Vagina (tissue), 2 donors: ENCODE data around the gene DCST2. TPM values are rescaled to one million over a fixed set of nuclear protein-coding genes. Genes with fewer than 3 reads are reported as not detected.

ENCODE experiments used
- DNase-seq, 2 donors: peaks; one replicate each; pipeline ENCODE4 v3.0.0-alpha.2; 2017; ENCODE audit errors: extremely low spot score in 2 of 2
- H3K27ac ChIP-seq: fragments of 200-600 bp; sonication (generic); one replicate; pipeline ENCODE4 v1.5.1; 2019
- H3K27me3 ChIP-seq: fragments of 200-600 bp; sonication (generic); one replicate; pipeline ENCODE4 v1.5.1; 2019
- H3K36me3 ChIP-seq, 2 donors: fragments of 200-600 bp; sonication (generic); one replicate each; pipeline ENCODE4 v1.5.1; 2017 to 2019
- H3K4me1 ChIP-seq: fragments of 200-600 bp; sonication (generic); one replicate; pipeline ENCODE4 v1.5.1; 2019
- H3K4me3 ChIP-seq, 2 donors: fragments of 200-600 bp; sonication (generic); 1 replicate in 1 of 2; 2 replicates in 1 of 2; pipeline ENCODE4 v1.5.1; 2016 to 2019
- H3K9me3 ChIP-seq: fragments of 200-600 bp; sonication (generic); one replicate; pipeline ENCODE4 v1.5.1; 2019
- POLR2A ChIP-seq, 2 donors: fragments of 450-650 bp; IDR thresholded peaks; one replicate each; pipeline ENCODE4 v1.6.1; 2017; ENCODE audit warnings: antibody characterized with exemption in 2 of 2, mild to moderate bottlenecking in 2 of 2, moderate library complexity in 2 of 2
- POLR2AphosphoS5 ChIP-seq, 2 donors: sonication (generic); formaldehyde crosslinking; IDR thresholded peaks; one replicate each; pipeline ENCODE4 v1.9.0; 2017; ENCODE audit warnings: antibody characterized with exemption in 2 of 2, mild to moderate bottlenecking in 2 of 2, low read depth in 1 of 2; ENCODE audit not compliant: insufficient read depth in 1 of 2
- intact Hi-C: fragments of 100-400 bp; cut with DNase I; formaldehyde crosslinking; loops from one replicate; pipeline ENCODE4 v1.15.1; 2023
- microRNA-seq: library from miRNA; unstranded; fragments of <30 nt; microRNA quantifications from one replicate; pipeline ENCODE4, GENCODE V29; 2017; ENCODE audit warnings: borderline number of aligned reads, borderline replicate concordance
- small RNA-seq: library from RNA; depleted of rRNA; stranded (forward); fragments of <200 nt; gene quantifications from one replicate; pipeline ENCODE3, GENCODE V24; 2016
- total RNA-seq: library from RNA; depleted of rRNA; stranded (reverse); fragments of >200 nt; gene quantifications from one replicate; pipeline ENCODE4 v1.2.3, GENCODE V29; 2016
- TF ChIP-seq, protein P1 (sequence below), 3 experiments: fragments of 450-650 bp in 2 of 3; fragments of 200-600 bp in 1 of 3; sonication (generic) in 1 of 3; IDR thresholded peaks; one replicate each; pipeline ENCODE4 v1.5.1; 2017 to 2019; ENCODE audit warnings: antibody characterized with exemption in 3 of 3, mild to moderate bottlenecking in 2 of 3, moderate library complexity in 2 of 3

The DCST2 gene
- total RNA-seq, 1 donor from 2014 or later, result 7.9 TPM

DNA sequence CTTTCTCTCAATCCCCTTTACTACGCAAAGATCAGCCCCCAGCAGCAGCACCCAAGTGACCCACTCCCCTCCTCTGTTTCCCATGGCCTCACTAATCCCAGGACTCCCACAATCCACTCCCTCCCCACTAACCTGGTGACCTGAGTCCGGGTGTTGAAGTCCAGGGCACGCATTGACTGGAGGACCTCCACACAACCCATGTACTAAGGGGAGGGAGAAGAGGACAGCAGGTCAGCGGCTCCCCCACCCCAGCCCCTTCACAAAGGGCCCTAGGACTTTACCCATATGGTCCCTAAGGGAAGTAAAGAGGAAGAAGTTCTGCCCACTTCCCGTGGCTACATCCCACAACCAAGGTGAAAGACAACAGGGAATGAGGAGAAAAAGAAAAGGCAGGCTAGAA lies 64.3 kb downstream of the DCST2 start:
- intact Hi-C loops, result loop anchor here (5.0 to 10.0 kb wide), 2 partner anchors 33 to 96 kb away; partner anchors contain the start of genes EFNA4 and ZBTB7B
- Histone ChIP-seq H3K36me3 (peaks cover 0 to 27% of the 10 kb centered on the region in 2 donors), H3K27ac (peak overlapping the region; percentile 99), H3K9me3 (no peaks in the 10 kb centered on the region), H3K4me3 (peak overlapping the region; percentile 46 to 58), H3K4me1 (peaks cover 65% of the 10 kb centered on the region), H3K27me3 (no peaks in the 10 kb centered on the region)
- TF ChIP-seq POLR2AphosphoS5 (IDR thresholded peaks at IDR 0.05; ENCODE audit: insufficient read depth in 1 of 2, low read depth in 1 of 2), result no peak
- TF ChIP-seq, protein P1, sequence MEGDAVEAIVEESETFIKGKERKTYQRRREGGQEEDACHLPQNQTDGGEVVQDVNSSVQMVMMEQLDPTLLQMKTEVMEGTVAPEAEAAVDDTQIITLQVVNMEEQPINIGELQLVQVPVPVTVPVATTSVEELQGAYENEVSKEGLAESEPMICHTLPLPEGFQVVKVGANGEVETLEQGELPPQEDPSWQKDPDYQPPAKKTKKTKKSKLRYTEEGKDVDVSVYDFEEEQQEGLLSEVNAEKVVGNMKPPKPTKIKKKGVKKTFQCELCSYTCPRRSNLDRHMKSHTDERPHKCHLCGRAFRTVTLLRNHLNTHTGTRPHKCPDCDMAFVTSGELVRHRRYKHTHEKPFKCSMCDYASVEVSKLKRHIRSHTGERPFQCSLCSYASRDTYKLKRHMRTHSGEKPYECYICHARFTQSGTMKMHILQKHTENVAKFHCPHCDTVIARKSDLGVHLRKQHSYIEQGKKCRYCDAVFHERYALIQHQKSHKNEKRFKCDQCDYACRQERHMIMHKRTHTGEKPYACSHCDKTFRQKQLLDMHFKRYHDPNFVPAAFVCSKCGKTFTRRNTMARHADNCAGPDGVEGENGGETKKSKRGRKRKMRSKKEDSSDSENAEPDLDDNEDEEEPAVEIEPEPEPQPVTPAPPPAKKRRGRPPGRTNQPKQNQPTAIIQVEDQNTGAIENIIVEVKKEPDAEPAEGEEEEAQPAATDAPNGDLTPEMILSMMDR (IDR thresholded peaks at IDR 0.05), result no peak
- TF ChIP-seq POLR2A (IDR thresholded peaks at IDR 0.05), result no peak
- DNase-seq, result no peak

DNA sequence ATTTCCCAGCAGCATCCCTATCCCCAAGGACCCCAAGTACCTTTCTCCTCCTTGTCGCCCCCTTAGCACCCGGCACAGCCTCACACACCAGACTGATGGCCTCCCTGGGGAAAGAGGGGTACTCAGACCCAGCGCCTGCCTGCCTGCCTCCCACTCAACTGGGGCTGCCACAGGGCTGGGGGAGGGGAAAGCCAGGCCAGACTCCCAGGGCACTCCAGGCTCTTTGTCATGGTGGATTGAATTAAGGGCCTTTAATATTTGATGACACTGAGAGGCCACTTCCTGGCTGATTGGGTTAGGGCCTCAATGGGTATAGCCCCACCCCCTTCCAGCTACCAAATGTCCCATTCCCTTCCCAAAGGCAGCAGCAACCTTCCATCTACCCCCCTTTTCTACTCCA lies 64.8 kb downstream of the DCST2 start:
- Histone ChIP-seq H3K4me3 (peak overlapping the region; percentile 46 to 58), H3K36me3 (peaks cover 0 to 32% of the 10 kb centered on the region in 2 donors), H3K27ac (peak overlapping the region; percentile 99), H3K9me3 (no peaks in the 10 kb centered on the region), H3K27me3 (no peaks in the 10 kb centered on the region), H3K4me1 (peaks cover 65% of the 10 kb centered on the region)
- no peak for DNase-seq
- TF ChIP-seq POLR2A (IDR thresholded peaks at IDR 0.05) (no peak), POLR2AphosphoS5 (IDR thresholded peaks at IDR 0.05; ENCODE audit: insufficient read depth in 1 of 2, low read depth in 1 of 2) (no peak)
- TF ChIP-seq, protein P1 (IDR thresholded peaks at IDR 0.05), result no peak
- intact Hi-C loops, result loop anchor here (5.0 to 10.0 kb wide), 2 partner anchors 34 to 96 kb away; partner anchors contain the start of genes EFNA4 and ZBTB7B

Small RNA genes within 50 kb of the gene (microRNA-seq; reads per million reads assigned to microRNA genes)
- not detected for gene MIR4258

Small RNA genes within 50 kb of the gene (small RNA-seq; reads per million reads assigned to genes)
- not detected for gene MIR4258

Other genes with a start within 250 kb of the DCST2 start
- gene KCNN3, start 163.5 kb downstream of the DCST2 start, total RNA-seq, result 7.4 TPM
- gene PMVK, start 97.1 kb downstream of the DCST2 start, total RNA-seq, result 20.6 TPM
- 56.5 TPM for gene PBXIP1, start 77.7 kb downstream of the DCST2 start, total RNA-seq
- gene PYGO2, start 72.0 kb downstream of the DCST2 start, total RNA-seq, result 19.2 TPM
- gene SHC1, start 63.0 kb downstream of the DCST2 start, total RNA-seq, result 110 TPM
- gene CKS1B, start 59.1 kb downstream of the DCST2 start, total RNA-seq, result 30.4 TPM
- gene FLAD1, start 50.4 kb downstream of the DCST2 start, total RNA-seq, result 20.6 TPM
- gene LENEP, start 40.2 kb downstream of the DCST2 start, total RNA-seq, result not detected
- 77.6 TPM for gene ZBTB7B, start 31.0 kb downstream of the DCST2 start, total RNA-seq
- gene DCST1, start within 50 bp of the DCST2 start, total RNA-seq, result not detected
- gene ADAM15, start 17.5 kb upstream of the DCST2 start, total RNA-seq, result 193 TPM
- 13.8 TPM for gene EFNA4, start 30.0 kb upstream of the DCST2 start, total RNA-seq
- gene EFNA3, start 45.1 kb upstream of the DCST2 start, total RNA-seq, result 22.3 TPM
- gene EFNA1, start 94.1 kb upstream of the DCST2 start, total RNA-seq, result 57.9 TPM
- gene SLC50A1, start 102.1 kb upstream of the DCST2 start, total RNA-seq, result 11.8 TPM
- 114 TPM for gene DPM3, start 106.8 kb upstream of the DCST2 start, total RNA-seq
- 117 TPM for gene KRTCAP2, start 139.5 kb upstream of the DCST2 start, total RNA-seq
- gene TRIM46, start 140.1 kb upstream of the DCST2 start, total RNA-seq, result 2.7 TPM
- gene THBS3, start 174.1 kb upstream of the DCST2 start, total RNA-seq, result 27.3 TPM
- gene MTX1, start 174.9 kb upstream of the DCST2 start, total RNA-seq, result 29.5 TPM
- 21.1 TPM for gene ENTREP3, start 221.7 kb upstream of the DCST2 start, total RNA-seq
- gene SCAMP3, start 228.6 kb upstream of the DCST2 start, total RNA-seq, result 44.7 TPM
- gene CLK2, start 239.7 kb upstream of the DCST2 start, total RNA-seq, result 48.1 TPM
- gene HCN3, start 243.7 kb upstream of the DCST2 start, total RNA-seq, result 4.2 TPM